ENCODE results near the gene MYO19.
"Not testable (repeated sequence)": the region's sequence is repeated elsewhere in the genome, so short reads cannot be mapped to it uniquely, and the experiment has no call there.

MYO19 gene

GRCh38 chr17:36496018-36496789 is 38.5 kb downstream of the MYO19 start:
- Histone ChIP-seq H3K9ac (ENCODE audit: low read length) (peak overlapping the region; percentile 10), H3K4me3 (ENCODE audit: low read length) (no peak overlapping the region), H3K4me1 (ENCODE audit: control insufficient read depth, insufficient read depth, low read length) (peaks cover 20% of the 10 kb centered on the region), H3K9me3 (ENCODE audit: control insufficient read depth, low read length) (no peaks in the 10 kb centered on the region), H3K36me3 (ENCODE audit: control insufficient read depth, insufficient read depth, low read length, severe bottlenecking) (peaks cover 83% of the 10 kb centered on the region), H3K27me3 (replicated peaks; ENCODE audit: control insufficient read depth, insufficient read depth, low read length) (no peaks in the 10 kb centered on the region)
- DNase-seq (ENCODE audit: low read depth) = peak; percentile 19

GRCh38 chr17:36495076-36495578 is 39.5 kb downstream of the MYO19 start:
- H3K27me3 ChIP-seq (replicated peaks; ENCODE audit: control insufficient read depth, insufficient read depth, low read length) = no peaks in the 10 kb centered on the region
- peak; percentile 10 for DNase-seq (ENCODE audit: low read depth)
- H3K9me3 ChIP-seq (ENCODE audit: control insufficient read depth, low read length) = no peaks in the 10 kb centered on the region
- no peak overlapping the region for H3K4me3 ChIP-seq (ENCODE audit: low read length)
- H3K36me3 ChIP-seq (ENCODE audit: control insufficient read depth, insufficient read depth, low read length, severe bottlenecking) = peaks cover 73% of the 10 kb centered on the region
- no peak overlapping the region for H3K9ac ChIP-seq (ENCODE audit: low read length)
- H3K4me1 ChIP-seq (ENCODE audit: control insufficient read depth, insufficient read depth, low read length) = peaks cover 20% of the 10 kb centered on the region

- no peak for DNase-seq (ENCODE audit: low read depth)
- Histone ChIP-seq H3K9me3 (ENCODE audit: control insufficient read depth, low read length) (no peaks in the 10 kb centered on the region), H3K9ac (ENCODE audit: low read length) (no peak overlapping the region), H3K36me3 (ENCODE audit: control insufficient read depth, insufficient read depth, low read length, severe bottlenecking) (peaks cover 71% of the 10 kb centered on the region), H3K27me3 (replicated peaks; ENCODE audit: control insufficient read depth, insufficient read depth, low read length) (no peaks in the 10 kb centered on the region), H3K4me1 (ENCODE audit: control insufficient read depth, insufficient read depth, low read length) (peaks cover 20% of the 10 kb centered on the region), H3K4me3 (ENCODE audit: low read length) (no peak overlapping the region)
Observed at GRCh38 chr17:36494674-36495073, 40.0 kb downstream of the MYO19 start.

GRCh38 chr17:36493956-36494355 is 40.7 kb downstream of the MYO19 start:
- peak; percentile 13 for DNase-seq (ENCODE audit: low read depth)
- Histone ChIP-seq H3K27me3 (replicated peaks; ENCODE audit: control insufficient read depth, insufficient read depth, low read length) (no peaks in the 10 kb centered on the region), H3K4me1 (ENCODE audit: control insufficient read depth, insufficient read depth, low read length) (peaks cover 15% of the 10 kb centered on the region), H3K4me3 (ENCODE audit: low read length) (no peak overlapping the region), H3K9ac (ENCODE audit: low read length) (no peak overlapping the region), H3K9me3 (ENCODE audit: control insufficient read depth, low read length) (no peaks in the 10 kb centered on the region), H3K36me3 (ENCODE audit: control insufficient read depth, insufficient read depth, low read length, severe bottlenecking) (peaks cover 68% of the 10 kb centered on the region)

GRCh38 chr17:36486204-36487194 is 48.2 kb downstream of the MYO19 start, which contains the start of gene ZNHIT3:
Gene ZNHIT3, plus strand, starts transcription at chr17:36486681. Its CDS starts 19 bp downstream, at chr17:36486700.
- peaks cover 10% of the 10 kb centered on the region for H3K27me3 ChIP-seq (replicated peaks; ENCODE audit: control insufficient read depth, insufficient read depth, low read length)
- peaks cover 16% of the 10 kb centered on the region for H3K4me1 ChIP-seq (ENCODE audit: control insufficient read depth, insufficient read depth, low read length)
- peak within 1 kb of the TSS; percentile 93 for H3K9ac ChIP-seq (ENCODE audit: low read length)
- H3K36me3 ChIP-seq (ENCODE audit: control insufficient read depth, insufficient read depth, low read length, severe bottlenecking) = no peaks in the 10 kb centered on the region
- peak; percentile 98 for DNase-seq (ENCODE audit: low read depth)
- H3K9me3 ChIP-seq (ENCODE audit: control insufficient read depth, low read length) = no peaks in the 10 kb centered on the region
- H3K4me3 ChIP-seq (ENCODE audit: low read length) = peak within 1 kb of the TSS; percentile 97

- Histone ChIP-seq H3K27me3 (replicated peaks; ENCODE audit: control insufficient read depth, insufficient read depth, low read length) (peaks cover 11% of the 10 kb centered on the region), H3K9me3 (ENCODE audit: control insufficient read depth, low read length) (no peaks in the 10 kb centered on the region), H3K4me3 (ENCODE audit: low read length) (peak overlapping the region; percentile 97), H3K36me3 (ENCODE audit: control insufficient read depth, insufficient read depth, low read length, severe bottlenecking) (no peaks in the 10 kb centered on the region), H3K9ac (ENCODE audit: low read length) (peak overlapping the region; percentile 93), H3K4me1 (ENCODE audit: control insufficient read depth, insufficient read depth, low read length) (peaks cover 16% of the 10 kb centered on the region)
- DNase-seq (ENCODE audit: low read depth) = no peak
Observed at GRCh38 chr17:36485805-36486203, 48.9 kb downstream of the MYO19 start.

GRCh38 chr17:36485027-36485426 is 49.6 kb downstream of the MYO19 start:
- H3K36me3 ChIP-seq (ENCODE audit: control insufficient read depth, insufficient read depth, low read length, severe bottlenecking) = no peaks in the 10 kb centered on the region
- H3K27me3 ChIP-seq (replicated peaks; ENCODE audit: control insufficient read depth, insufficient read depth, low read length) = peaks cover 15% of the 10 kb centered on the region
- H3K4me1 ChIP-seq (ENCODE audit: control insufficient read depth, insufficient read depth, low read length) = peaks cover 16% of the 10 kb centered on the region
- DNase-seq (ENCODE audit: low read depth) = no peak
- H3K4me3 ChIP-seq (ENCODE audit: low read length) = no peak overlapping the region
- no peaks in the 10 kb centered on the region for H3K9me3 ChIP-seq (ENCODE audit: control insufficient read depth, low read length)
- H3K9ac ChIP-seq (ENCODE audit: low read length) = no peak overlapping the region

GRCh38 chr17:36484021-36484420 is 50.6 kb downstream of the MYO19 start:
- H3K36me3 ChIP-seq (ENCODE audit: control insufficient read depth, insufficient read depth, low read length, severe bottlenecking); H3K9ac ChIP-seq (ENCODE audit: low read length): not testable (repeated sequence)
- H3K4me1 ChIP-seq (ENCODE audit: control insufficient read depth, insufficient read depth, low read length) = peaks cover 16% of the 10 kb centered on the region

GRCh38 chr17:36482611-36483504 is 51.8 kb downstream of the MYO19 start:
- Histone ChIP-seq H3K4me3 (ENCODE audit: low read length) (peak overlapping the region; percentile 71), H3K9me3 (ENCODE audit: control insufficient read depth, low read length) (no peaks in the 10 kb centered on the region), H3K27me3 (replicated peaks; ENCODE audit: control insufficient read depth, insufficient read depth, low read length) (peaks cover 20% of the 10 kb centered on the region), H3K4me1 (ENCODE audit: control insufficient read depth, insufficient read depth, low read length) (peaks cover 16% of the 10 kb centered on the region), H3K36me3 (ENCODE audit: control insufficient read depth, insufficient read depth, low read length, severe bottlenecking) (no peaks in the 10 kb centered on the region), H3K9ac (ENCODE audit: low read length) (peak overlapping the region; percentile 54)
- DNase-seq (ENCODE audit: low read depth) = peak; percentile 90

More at GRCh38 chr17:36484021-36484420, 50.6 kb downstream of the MYO19 start:
- not testable (repeated sequence) for H3K4me3 ChIP-seq (ENCODE audit: low read length); DNase-seq (ENCODE audit: low read depth); H3K9me3 ChIP-seq (ENCODE audit: control insufficient read depth, low read length)
- peaks cover 16% of the 10 kb centered on the region for H3K27me3 ChIP-seq (replicated peaks; ENCODE audit: control insufficient read depth, insufficient read depth, low read length)

- no peaks in the 10 kb centered on the region for H3K36me3 ChIP-seq (ENCODE audit: control insufficient read depth, insufficient read depth, low read length, severe bottlenecking)
- peaks cover 12% of the 10 kb centered on the region for H3K4me1 ChIP-seq (ENCODE audit: control insufficient read depth, insufficient read depth, low read length)
- peaks cover 26% of the 10 kb centered on the region for H3K27me3 ChIP-seq (replicated peaks; ENCODE audit: control insufficient read depth, insufficient read depth, low read length)
- H3K9ac ChIP-seq (ENCODE audit: low read length) = no peak overlapping the region
- DNase-seq (ENCODE audit: low read depth) = no peak
- no peaks in the 10 kb centered on the region for H3K9me3 ChIP-seq (ENCODE audit: control insufficient read depth, low read length)
- H3K4me3 ChIP-seq (ENCODE audit: low read length) = no peak overlapping the region
Observed at GRCh38 chr17:36481829-36482228, 52.8 kb downstream of the MYO19 start.
